ENCODE results near the gene RBMS3.

DNA sequence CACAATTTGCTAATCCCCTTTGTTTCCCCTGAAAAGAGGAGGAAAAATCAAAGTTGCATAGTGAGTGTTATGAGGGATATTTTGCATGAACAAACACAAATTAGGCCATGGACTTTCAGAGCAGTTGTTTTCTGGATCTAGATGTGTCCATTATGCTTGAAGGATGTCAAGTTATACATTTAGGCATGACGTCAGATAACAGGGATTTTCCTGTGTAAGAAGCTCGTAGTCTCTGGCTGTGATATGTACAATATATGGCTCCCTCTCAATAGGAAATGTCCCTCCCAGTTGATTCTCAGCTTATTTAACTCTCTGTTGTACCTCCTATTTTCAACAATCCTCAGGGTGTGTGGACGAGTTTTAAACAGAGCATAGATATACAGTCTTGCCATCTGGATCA is 171.0 kb downstream of the RBMS3 start:
- TF ChIP-seq, protein P1, sequence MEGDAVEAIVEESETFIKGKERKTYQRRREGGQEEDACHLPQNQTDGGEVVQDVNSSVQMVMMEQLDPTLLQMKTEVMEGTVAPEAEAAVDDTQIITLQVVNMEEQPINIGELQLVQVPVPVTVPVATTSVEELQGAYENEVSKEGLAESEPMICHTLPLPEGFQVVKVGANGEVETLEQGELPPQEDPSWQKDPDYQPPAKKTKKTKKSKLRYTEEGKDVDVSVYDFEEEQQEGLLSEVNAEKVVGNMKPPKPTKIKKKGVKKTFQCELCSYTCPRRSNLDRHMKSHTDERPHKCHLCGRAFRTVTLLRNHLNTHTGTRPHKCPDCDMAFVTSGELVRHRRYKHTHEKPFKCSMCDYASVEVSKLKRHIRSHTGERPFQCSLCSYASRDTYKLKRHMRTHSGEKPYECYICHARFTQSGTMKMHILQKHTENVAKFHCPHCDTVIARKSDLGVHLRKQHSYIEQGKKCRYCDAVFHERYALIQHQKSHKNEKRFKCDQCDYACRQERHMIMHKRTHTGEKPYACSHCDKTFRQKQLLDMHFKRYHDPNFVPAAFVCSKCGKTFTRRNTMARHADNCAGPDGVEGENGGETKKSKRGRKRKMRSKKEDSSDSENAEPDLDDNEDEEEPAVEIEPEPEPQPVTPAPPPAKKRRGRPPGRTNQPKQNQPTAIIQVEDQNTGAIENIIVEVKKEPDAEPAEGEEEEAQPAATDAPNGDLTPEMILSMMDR (IDR thresholded peaks at IDR 0.05; ENCODE audit: poor library complexity) = no peak
- TF ChIP-seq EZH2 (IDR thresholded peaks at IDR 0.05; ENCODE audit: borderline replicate concordance) = no peak
- TF ChIP-seq EZH2phosphoT487 (IDR thresholded peaks at IDR 0.05; ENCODE audit: low read depth, severe bottlenecking, unreplicated experiment) = no peak

Measured in hepatocyte (in vitro differentiated cells).